ENCODE measurements around the gene CKS2.

The CKS2 gene

DNA sequence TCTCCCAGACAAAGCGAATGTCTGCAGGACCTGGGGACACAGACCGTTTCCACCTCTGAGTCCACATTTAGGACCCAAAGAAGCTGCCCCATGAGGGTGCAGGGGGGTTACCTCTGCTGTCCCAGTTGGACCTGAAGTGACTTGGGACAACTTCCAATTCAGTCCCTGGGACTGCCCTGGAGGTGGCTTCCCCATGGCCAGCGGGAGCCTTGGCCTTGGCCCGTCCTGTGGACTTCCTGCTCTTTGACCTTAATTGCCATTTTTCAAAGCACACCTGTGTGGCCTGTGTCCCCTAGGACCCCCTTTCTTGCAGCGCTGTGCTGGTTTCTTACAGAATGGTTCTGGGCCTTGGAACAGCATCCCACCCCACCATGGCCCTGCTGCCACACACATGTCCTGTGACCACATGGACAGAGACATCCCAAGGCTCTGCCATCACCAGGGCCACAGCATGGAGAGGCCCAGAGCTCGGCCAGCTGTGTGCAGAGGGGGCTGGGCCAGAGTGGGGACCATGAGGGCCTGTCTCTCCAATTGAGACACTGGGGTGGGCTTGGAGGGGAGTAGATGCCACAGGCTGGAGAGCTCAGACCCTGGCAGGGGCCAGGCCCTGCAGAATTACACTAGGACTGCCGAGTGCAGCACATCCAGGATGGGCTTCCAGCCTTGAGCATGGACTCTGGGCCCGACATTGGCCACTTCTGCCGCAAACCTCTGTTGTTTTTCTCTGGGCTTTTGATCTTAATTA lies 53.1 kb downstream of the CKS2 start:
- DNase-seq (ENCODE audit: low read depth in 3 of 3, low spot score in 1 of 3) = no peak

- no peak for DNase-seq (ENCODE audit: low read depth in 3 of 3, low spot score in 1 of 3)
These were observed 53.9 kb downstream of the CKS2 start for GRCh38 chr9:89364666-89365531.

DNA sequence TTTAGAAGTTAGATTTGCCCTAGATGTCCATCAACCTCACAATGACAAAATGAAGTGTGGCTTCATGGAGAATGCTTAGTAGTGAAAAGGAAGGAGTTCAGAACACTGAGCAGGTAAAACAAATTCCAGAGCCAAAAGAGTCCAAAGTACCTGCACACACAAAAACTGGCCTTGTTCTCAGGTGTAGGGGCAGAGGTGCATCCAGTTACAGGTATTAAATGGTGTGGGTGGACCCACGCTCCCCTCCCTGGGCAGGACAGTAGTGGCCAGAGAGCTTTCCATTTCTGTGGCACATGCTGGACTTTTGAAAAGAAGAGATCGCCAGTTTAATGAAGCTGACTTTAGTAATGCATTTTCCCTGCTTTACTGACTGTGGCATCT lies 54.5 kb downstream of the CKS2 start:
- no peak for DNase-seq (ENCODE audit: low read depth in 3 of 3, low spot score in 1 of 3)

Data from stimulated activated CD4-positive, alpha-beta T cell treated with anti-CD3 and anti-CD28 coated beads, TNF-alpha, amount 100 ng/mL, for 1 hour (primary cell).